Ecto neural progenitor cell (in vitro differentiated cells): ENCODE data around the gene TMEM19.

Experiments used
- DNase-seq: peaks from one replicate; pipeline ENCODE4 v3.0.0-alpha.2; 2018; ENCODE audit warnings: low spot score

Gene TMEM19

DNA sequence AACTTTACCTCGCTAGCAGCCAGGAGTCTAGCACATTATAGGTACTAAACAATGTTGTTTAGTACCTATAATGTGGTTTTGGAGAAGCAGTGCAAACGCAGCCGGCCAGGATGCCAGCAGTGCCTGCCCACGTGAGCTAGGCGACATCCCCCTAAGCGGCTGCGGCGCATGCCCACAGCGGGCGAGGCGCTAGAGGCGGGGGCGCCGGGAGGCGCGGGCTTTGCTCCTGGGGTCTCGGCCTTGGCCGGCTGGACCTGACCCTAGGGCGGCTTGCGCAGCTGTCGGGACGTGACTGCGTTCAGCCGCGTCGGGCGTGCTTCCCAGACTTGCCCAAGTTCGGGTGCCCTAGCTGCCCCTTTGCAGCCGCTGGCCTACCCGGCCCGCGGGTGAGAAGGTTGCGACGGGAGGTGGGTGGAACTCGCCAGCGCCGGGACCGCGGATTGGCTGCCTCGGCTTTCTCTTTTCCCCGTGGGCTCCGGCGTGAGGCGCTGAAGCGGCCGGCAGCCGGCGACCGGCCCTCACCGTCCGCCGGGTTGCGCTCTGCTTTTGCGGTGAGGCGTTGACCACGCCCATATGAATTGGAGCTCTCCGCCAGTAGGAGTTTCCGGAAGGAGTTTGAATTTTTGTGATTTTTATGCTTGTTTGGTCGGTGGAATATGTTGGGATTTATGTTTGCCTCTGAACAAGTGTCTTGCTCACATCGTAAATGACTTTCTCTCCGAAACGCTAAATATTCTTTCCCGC is at the start of gene TMEM19:
TMEM19 (plus strand) TSS at position 169 of the 744 bp plus-strand sequence. CDS start 599 bp downstream, outside the sequence.
- DNase-seq = peak; percentile 94

- no peak for DNase-seq
Measured at GRCh38 chr12:71636704-71637115, 49.2 kb upstream of the TMEM19 start.

- no peak for DNase-seq
Measured at GRCh38 chr12:71638499-71638898, 47.4 kb upstream of the TMEM19 start.

DNA sequence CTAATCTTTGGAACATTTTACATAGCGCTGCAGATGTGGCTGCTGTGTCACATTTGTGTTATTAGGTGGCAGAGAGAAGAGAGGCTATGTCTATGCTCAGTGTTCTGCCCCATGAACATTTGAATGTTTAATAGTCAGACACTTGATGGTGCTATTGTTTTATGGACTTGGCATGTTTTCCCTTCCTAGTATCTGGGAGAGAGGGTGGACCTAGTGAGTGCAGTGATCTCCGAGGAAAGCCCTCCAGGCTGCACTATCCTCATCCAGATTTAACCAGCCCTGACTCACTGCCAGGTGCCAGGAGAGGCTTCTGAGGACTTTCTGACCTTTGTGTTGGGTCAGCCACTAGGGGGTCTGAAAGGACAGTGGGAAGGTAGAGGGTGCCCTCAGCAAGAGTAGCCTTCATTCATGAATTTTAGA is 46.5 kb upstream of the TMEM19 start:
- DNase-seq = no peak

DNA sequence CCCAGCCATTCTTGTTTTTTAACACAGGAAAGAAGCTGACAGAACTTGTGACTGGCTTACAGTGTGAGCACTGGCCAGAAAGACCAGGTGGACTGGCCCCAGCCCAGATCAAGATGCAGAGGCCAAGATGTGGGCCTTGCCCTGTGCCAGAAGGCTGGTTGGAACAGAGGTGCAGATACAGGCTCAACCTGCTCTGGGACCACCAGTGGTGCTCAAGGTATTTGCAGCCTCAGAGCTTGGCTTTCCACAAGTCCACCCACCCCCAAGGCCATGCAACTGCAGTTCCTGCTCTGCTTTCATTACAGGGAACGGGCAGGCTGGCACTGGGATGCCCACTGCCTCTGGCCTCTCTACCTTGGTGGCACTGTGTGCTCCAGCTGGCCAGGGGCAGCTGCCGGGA is 45.6 kb upstream of the TMEM19 start:
- no peak for DNase-seq

- DNase-seq = no peak
Measured at GRCh38 chr12:71641390-71641789, 44.5 kb upstream of the TMEM19 start.

- DNase-seq = no peak
Measured at GRCh38 chr12:71642264-71642663, 43.6 kb upstream of the TMEM19 start.

DNA sequence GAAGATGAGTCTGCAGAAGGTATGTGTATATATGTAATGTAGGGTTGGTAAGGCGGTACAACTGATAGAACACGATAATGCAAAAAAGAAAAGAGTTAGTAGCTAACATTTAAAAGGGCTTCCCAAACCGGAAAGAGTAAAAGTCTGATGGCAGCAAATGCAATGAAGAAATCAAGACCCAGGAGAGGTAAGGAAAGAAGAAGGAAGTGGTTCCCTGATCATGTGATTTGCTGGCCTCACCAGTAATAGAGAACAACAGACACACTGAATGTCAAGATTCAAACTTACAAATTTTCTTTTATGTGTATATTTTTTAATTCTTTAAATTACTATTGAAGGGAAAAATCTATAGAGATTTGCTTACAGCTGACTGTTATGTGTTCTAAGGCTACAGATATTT is 40.6 kb upstream of the TMEM19 start:
- DNase-seq = no peak

DNA sequence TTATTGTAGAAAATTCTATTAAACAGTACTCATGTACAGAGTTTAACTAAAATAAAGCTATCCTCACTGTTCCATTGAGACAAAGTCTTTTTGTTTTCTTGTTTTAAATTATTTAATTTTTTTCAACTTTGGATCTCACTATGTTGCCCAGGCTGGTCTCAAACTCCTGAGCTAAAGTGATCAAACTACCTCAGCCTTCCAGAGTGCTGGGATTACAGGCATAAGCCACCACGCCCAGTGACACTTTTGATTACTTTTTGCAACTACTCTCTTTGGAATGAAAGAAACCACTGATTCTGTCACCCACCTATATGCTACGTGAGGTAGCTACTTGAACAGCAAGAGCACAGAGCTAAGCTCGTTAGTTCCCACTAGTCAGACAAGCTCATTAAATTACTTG is 39.4 kb upstream of the TMEM19 start:
- DNase-seq = no peak

GRCh38 chr12:71648537-71648936 is 37.3 kb upstream of the TMEM19 start:
- DNase-seq = no peak

DNA sequence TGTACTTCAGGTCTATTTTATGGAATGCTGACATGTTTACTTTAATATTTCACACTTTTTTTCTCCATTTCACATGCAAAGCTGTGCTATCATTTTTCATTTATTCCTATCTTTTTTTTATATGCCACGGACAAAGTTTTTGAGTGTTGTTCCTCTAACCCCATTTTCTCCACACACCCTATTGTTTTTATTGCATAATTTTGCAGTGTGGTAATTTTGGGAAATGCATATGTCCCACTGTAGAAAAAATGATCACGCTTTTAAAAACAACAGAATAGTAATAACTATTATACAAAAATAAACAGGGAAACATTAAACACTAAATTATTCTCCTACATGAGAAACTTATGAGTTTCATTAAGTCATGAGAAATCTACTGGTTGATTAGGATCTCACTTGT is 36.5 kb upstream of the TMEM19 start:
- DNase-seq = no peak

- DNase-seq = no peak
Measured at GRCh38 chr12:71652656-71653055, 33.2 kb upstream of the TMEM19 start.

DNA sequence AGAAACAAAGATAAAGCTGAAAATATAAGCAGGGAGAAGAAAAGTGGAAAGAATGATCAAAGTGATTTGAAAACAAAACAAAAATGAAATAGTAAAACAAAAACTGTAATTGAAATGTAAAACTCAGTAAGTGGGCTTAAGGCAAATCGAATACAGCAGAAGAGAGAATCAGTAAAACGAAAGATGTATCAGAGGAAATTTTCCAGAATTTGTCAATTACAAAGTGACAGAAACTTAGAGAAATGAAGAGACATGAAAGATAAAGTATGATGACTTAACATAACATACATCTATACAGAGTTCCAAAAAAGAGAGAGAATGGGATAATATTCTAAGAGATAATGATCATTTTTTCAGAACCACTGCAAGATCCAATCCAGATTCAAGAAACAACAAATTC is 32.7 kb upstream of the TMEM19 start:
- no peak for DNase-seq

DNA sequence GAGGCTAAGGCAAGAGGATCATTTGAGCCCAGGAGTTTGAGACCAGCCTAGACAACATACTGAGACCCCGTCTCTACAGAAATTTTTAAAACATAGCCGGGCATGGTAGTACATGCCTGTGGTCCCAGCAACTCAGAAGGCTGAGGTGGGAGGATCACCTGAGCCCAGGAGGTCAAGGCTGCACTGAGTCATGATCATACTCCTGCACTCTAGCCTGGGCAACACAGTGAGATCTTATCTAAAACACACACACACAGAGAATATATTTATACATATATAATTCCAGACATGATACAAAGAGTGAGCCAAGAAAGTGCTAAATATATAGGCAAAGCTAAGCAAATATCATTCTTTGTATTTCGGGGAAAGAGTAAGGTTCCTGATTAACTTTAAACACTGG is 31.7 kb upstream of the TMEM19 start:
- no peak for DNase-seq

DNA sequence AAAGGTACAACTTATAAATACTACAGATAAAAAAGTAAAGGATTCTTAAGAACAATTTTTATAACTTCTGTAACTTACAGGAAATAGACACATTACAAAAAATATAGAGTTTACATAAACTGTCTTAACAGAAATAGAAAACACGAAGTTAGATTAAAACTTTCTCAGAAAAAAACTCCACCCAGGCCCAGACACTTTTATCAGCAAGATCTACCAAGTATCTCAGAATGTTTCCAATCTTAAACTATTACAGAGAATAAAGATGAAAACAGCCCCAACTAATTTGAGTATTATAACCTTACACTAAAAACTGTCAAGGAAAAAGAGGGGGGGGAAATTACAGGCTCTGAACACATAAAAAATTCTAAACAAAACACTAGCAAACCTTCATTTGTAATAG is 30.4 kb upstream of the TMEM19 start:
- DNase-seq = no peak

DNA sequence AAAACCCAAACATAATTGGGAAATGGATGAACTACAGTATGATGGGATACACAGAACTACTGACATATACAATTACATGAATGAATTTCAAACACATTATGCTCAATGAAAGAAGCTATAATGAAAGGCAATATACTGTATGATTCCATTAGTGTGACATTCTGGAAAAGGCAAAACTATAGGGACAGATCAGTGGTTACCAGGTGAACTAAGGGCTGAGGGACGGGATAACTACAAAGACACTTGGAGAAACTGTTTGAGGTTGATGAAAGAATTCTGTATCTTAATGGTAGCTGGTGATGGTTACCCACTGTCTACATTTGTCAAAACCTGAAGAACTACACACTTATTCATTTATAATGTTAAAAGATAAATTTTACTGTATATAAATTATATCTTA is 30.0 kb upstream of the TMEM19 start:
- DNase-seq = no peak

GRCh38 chr12:71656740-71657139 is 29.1 kb upstream of the TMEM19 start:
- DNase-seq = no peak

- no peak for DNase-seq
Measured at GRCh38 chr12:71661977-71662530, 23.8 kb upstream of the TMEM19 start.

- DNase-seq = peak; percentile 85
Measured at GRCh38 chr12:71662849-71663560, 22.9 kb upstream of the TMEM19 start.

DNA sequence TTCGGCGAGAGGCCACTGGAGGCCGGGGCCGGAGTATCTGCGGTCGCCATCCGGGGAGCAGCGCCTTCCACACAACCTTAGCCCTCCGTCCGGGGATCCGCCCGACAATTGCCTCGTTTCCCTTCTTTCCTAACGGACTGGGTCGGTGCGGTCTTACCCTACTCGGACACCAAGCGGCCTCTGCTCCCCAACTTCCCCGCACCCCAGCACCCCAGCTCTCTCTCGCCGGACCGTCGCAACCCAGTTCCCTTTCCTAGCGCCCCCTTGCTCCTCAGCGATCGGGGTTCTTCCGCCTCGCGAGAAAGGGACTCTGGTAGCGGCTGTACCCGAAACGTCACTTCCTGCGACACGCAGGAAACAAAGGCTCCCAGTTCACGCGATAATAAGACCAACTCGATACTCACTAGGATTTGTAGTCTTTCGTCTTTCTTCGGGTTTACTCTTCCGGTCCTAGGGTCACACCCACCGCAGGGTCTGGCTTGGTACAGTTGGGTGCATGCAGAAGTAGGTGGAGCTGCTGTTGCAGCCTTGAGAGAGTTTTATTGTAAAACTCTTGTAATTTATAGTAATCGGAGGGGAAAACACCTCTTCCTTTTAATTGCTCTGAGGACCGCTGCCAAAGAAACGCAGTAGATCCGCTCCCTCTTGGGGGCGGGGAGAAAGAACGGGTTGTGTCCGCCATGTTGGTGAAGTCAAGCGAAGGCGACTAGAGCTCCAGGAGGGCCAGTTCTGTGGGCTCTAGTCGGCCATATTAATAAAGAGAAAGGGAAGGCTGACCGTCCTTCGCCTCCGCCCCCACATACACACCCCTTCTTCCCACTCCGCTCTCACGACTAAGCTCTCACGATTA is 22.1 kb upstream of the TMEM19 start, which contains the start of the genes THAP2 and ZFC3H1:
THAP2 (plus strand) TSS at position 741 of the 850 bp plus-strand sequence. CDS start 209 bp downstream, outside the sequence.
ZFC3H1 (minus strand) TSS at position 288 of the 850 bp plus-strand sequence; CDS start at position 50, 238 bp downstream.
- peak; percentile 95 for DNase-seq

GRCh38 chr12:71664411-71665089 is 21.3 kb upstream of the TMEM19 start:
- DNase-seq = no peak

DNA sequence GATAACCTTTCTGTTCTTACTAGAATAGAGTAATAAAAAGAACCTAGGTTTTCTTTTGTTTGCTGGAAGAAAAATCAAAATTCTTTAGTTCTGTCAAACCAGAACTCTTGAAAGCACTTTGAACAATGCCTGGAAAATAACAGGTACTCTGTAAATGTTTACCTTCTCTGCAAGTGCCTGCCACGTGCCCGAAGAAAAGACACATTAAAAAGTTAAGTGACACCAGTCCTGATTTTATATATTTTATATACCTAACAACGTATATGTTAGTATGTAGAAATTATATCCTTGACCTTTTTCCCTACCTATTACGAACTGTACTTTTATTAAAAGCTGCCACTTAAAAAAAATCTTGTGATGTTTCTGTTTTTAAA is 20.8 kb upstream of the TMEM19 start:
- DNase-seq = no peak
